Stimulated activated CD4-positive, alpha-beta T cell treated with anti-CD3 and anti-CD28 coated beads, TNF-alpha, amount 100 ng/mL, for 1 hour (primary cell): ENCODE data around the gene SLC25A19.

ENCODE experiments used
- DNase-seq, 3 donors: peaks; one replicate each; pipeline ENCODE4 v3.0.0-alpha.2; 2020; ENCODE audit warnings: low read depth in 3 of 3, low spot score in 1 of 3

Gene SLC25A19

DNA sequence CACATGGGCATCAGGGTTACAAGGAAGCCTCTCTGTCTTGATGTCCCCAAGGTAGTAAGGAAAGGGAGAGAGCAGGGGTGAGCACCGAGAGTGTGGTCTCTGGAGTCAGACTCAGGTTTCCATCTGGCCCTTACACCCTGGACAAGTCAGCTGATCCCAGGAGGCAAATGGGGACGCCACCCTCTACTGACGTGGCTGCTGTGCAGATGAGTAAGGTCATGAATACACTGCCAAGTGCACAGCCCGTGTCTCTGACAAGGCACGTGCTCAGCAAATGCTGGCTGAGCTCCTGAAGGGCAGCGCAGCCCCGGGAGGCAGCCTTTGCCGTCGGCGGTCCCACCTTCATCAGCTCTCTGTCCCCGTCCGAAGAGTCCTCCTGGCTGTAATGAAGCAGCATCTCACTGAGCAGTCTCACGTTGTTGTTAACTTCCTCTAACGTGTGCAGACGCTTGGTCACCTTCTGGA, 47.2 kb downstream of the SLC25A19 start:
- DNase-seq, result no peak

DNA sequence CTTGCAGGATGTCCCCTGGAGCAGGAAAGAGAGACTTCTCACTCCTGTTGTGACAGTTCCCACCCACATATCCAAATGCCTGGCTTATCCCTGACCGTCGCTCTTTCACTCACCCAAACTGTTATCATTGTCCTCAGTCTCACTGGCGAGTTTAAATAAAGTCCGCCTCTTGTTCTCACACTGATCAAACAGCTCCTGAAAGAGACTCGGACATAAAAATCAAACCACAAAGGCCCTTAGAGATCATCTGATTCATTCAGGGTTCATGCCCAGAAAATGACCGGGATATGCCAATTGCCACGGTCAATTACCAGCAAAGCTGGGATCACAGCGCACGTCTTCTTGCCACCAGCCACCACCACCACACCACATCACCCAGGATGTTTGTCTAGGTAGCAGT, 47.7 kb downstream of the SLC25A19 start:
- DNase-seq, result no peak

DNA sequence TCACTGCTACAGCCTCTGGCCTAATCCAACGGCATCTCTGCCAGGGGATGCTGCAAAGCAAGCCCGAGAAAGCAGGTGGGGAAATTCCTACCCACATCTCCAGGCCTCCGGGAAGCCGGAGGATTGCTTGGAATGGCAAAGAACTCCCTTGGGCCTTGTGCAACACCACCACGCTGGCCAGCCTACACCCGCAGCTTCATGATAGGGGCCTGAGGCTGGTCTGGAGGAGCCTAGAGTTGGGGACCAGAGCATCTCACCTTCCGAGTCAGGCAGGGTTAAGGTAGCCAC, 48.1 kb downstream of the SLC25A19 start:
- no peak for DNase-seq

DNA sequence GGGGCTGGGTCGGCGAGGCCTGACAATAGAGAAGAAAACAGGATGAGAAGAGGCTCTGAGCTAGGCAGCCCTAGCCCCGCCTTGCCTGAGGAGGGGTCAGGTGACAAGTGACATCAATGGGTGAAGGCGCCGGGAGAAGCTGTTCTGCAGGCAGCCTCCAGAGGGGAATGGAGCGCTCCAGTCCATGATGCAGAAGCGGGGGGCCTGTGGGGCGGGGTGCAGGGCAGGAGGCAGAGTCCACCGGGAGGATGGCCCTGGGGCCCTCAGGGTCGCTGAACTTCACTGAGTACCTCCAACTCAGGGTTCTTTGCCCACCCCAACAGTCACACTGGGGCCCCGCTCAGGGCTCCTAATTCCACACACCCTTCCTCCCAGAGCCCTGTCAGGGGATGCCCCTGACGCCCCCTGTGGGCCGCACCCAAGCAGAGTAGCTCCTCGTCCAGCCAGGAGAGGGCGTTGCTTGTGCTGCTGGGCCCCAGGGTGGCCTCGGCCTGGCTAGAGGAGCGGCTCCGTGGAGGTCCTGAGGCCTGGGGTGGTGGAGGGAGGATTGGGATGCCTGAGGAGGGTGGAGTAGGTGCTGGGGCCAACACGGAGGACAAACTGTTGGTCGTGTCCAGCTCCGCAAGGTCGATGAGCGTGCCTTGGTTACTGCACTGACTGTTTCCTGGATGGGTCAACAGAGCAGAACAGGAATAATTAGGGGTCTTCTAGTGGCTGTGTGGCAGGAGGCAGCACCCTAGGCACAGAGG, 48.7 kb downstream of the SLC25A19 start:
- no peak for DNase-seq

DNA sequence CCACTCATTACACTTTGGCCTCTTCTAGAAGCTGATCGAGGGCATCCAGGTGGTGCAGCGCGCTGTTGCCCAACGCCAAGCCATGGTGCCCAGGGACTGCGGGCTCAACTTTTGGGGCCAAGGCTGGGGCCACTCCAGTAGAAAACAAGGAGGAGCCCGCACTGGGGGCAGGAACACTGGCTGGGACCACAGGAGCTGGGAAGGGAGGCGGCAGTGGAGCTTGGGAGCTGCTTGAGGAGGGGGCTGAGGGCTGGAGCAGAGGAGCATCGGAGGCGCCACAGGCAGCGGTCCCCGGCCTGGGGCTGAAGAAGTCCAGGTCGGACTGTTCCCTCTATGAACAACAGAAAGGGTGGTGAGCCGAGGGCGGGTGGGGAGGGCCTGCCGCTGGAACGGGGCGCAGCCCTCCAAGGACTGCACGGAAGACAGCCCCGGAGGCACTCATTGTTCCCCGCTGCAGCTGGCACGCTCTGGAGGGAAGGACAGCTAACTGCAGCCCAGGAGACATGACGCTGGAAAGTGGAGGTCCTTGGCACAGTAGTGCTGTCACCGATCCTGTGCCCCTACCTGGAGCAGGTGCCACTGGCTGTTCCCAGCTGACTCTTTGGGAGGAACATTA, 49.3 kb downstream of the SLC25A19 start:
- DNase-seq, result no peak

DNA sequence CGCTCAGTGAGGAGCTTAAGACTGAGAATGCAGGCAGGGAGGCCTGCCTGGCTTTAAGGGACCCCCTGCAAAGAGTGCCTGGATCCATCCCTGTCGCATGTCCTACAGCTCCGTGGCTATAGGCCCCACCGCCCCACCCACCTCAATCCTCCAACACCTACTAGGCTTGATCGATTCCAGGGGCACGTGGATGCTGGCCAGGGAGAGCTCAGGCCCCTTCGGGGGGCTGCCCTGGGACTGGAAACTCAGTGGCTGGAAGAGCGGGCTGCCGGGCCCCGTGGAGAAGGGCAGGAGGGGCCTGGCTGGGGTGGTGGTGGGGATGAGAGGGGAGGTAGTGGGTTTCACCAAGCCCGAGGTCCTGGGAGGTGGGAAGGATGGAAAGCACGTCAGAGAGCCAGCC, 50.0 kb downstream of the SLC25A19 start:
- DNase-seq, result no peak

DNA sequence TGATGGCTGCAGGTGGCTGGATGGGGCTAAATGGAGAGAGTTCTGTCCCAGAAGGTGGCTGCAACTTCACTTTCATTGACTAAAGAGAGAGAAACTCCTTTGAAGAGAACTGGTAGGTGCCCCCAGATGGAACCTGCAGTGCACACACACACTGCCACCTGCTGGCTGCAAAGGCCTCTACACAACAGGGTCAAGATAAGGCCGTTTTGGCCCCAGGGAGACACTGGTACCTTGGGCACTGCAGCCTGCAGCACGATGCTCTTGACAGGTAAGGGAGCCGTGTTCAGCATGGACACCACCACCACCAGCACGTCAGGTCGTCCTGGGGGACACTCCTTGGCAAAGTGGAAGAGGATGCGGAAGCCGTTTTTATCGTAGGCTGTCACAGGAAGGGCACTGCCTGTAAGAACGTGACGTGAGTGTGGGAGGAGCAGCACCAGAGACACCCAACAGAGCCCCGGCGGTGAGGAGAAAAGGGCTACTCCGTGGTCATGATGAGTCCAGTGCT, 50.5 kb downstream of the SLC25A19 start:
- DNase-seq, result peak in 2 of 3 donors; percentile 8 to 44

DNA sequence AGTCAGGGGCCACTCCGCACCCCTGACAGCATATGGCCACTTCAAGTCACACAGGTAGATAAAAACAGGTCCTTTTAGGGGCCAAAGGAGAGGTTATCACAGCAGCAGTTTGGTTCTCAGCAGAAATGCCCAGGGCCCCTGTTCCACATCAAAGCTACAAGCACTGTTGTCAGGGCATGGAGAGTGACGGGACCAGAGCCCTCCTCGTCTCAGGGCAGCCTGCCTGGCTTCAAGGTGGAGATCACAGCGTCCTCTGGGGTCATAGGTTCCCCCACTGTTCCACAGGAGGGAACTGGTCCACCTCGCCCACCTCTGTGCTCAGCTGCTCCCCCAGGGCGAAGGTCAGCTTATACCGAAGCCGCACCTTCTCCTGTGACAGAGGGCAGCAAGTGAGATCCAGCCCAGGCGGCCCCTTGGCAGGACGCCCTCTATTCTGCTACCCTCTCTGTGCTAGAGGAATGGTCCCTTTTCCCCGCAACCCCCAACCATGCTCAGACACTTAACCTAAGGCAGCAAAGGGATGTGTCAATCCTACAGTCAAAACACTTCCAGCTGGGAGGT, 51.1 kb downstream of the SLC25A19 start:
- DNase-seq, result no peak

DNA sequence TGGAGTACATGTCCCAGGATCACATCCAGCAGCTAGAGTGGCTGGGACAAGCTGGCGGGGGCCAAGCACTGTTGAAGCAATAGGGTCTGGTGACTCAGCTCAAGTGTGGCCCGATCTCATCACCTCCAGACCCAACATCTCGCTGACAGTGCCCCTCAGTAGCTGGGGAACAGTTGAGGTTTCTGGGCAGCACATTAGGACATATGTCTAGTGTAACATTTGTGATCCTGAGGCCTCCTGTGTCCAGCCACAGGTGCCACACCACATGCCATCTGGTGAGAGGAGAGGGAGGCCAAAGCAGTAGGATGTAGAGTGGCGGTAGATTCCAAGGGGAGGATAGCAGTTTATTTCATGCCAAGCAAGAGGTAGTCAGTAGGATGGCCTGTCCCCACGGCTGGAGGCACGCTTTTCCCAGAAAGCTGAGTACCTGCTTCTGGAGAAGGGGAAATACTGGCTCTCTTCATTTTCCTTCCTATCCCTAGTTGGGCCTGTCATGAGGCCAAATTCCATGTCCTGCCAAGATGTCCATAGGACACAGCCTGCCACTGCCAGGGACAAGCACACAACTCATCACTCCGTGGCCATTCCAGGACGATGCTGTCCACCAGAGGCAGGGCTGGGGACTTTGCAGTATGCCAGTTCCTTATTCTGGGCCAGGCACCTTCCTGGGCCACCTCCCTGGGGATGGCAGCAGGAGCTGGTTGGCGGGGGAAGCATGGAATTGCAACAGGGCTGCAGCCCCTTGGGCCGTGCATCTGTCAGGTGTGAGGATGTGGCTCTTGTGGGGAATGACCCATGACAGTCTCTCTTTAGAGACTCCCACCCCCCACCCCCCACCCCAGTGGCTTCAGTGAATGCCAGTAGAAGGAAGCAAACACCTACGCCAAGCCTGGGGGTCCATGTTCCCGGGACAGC, 51.9 kb downstream of the SLC25A19 start:
- DNase-seq, result no peak

DNA sequence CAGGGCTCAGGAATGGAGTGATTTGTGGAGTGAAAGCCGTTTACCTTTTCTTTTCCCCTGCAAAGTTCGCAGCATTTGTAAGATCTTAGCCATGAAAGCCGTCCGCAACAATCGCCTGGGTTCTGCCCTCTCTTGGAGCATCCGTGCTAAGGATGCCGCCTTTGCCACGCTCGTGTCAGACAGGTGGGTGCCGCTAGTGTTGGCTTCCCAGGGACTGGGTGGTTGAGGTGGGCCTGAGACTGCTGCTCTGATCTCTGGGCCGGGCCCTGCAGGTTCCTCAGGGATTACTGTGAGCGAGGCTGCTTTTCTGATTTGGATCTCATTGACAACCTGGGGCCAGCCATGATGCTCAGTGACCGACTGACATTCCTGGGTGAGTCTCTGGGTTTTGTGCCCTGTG, 56.4 kb downstream of the SLC25A19 start:
- no peak for DNase-seq

DNA sequence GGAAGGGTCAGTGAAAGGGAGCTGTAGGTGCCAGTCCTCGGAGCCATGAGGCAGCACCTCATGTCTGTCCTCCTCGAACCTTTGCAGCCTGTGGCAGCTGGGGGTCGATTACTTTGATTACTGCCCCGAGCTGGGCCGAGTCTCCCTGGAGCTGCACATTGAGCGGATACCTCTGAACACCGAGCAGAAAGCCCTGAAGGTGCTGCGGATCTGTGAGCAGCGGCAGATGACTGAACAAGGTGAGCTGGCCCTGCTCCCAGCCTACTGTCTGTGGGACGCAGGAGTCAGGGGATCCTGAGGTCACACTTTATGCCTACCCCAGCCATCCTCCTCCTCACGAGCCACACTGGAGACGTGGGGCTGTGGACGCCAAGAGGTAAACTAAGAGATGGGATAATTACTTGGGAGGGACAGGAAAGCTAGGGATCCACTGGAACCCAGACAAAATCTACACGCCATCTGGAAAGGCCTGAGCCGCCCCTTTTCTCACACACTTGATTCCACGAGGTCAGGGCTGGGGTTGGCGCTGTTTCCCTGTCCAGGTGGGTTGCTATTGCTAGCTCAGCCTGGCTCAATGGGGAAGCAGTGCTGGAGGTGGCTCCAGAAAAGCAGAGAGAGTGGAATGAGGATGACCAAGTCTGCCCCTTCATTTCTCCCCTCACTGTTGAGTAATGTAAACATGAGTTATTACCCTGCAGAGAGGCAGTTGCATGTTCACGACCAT, 57.3 kb downstream of the SLC25A19 start:
- no peak for DNase-seq

DNA sequence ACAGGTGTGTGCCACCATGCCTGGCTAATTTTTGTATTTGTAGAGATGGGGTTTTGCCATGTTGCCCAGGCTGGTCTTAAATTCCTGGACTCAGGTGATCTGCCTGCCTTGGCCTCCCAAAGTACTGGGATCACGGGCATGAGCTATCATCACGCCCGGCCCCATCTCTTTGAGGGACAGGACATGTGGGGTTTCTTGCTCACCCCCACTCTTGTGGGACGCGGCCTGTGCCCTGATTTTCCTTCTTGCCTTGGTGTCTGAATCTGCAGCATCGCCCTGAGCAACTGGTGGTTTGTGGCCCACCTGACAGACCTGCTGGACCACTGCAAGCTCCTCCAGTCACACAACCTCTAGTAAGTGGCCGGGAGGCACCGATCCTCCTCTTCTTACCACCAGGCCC, 58.2 kb downstream of the SLC25A19 start:
- DNase-seq, result no peak

DNA sequence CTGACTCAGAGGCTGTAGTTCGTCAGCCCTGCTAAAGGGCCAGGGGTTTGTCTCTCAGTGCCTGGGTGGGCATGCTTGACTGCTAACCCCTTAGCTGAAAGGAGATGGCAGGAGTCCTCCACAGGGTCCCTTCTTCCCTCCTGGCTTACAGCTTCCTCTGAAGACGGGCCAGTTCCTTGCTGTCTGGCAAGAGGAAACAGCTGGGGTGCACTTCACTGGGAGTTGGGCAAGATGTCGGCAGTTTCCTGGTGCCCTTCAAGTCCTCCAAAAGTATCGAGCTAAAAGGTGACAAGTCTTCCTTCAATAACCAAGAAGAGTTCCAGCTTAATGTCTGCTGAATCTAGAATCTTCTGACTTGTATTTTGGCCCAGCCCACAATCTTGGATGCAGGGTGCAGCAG, 60.4 kb downstream of the SLC25A19 start:
- DNase-seq, result no peak

DNA sequence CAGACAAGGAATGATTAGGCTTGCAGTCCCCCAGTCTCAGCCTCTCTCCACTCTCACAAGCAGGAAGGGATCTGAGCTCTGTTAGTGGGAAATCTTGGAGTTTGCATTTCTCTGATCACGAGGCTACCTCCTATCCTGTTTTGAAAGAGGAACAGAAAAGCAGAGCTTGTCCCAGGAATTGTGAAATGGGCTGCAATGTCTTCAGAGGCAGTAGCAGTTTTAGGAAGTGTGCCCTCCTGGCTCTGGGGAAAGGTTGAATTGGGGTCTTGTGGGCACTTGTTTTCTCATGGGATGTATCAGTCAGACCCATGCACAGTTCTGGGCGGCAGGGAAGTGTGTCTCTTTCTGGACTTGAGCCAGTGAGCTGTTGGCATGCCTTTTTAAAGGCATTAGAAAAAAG, 60.9 kb downstream of the SLC25A19 start:
- DNase-seq, result no peak

DNA sequence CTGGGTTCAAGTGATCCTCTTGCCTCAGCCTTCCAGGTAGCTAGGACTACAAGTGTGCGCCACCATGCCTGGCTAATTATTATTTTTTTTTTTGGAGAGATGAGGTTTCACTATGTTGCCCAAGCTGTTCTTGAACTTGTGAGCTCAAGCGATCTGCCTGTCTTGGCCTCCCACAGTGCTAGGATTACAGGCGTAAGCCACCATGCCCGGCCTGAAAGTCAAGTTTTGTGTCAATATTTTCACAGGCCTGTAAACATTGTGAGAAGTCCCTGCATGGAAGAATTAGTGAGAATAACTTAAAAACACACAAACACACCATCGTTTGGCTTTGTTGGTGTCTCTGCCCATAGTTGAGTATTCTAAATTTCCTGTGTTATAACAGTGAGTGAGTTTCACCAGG, 61.5 kb downstream of the SLC25A19 start:
- DNase-seq, result no peak

DNA sequence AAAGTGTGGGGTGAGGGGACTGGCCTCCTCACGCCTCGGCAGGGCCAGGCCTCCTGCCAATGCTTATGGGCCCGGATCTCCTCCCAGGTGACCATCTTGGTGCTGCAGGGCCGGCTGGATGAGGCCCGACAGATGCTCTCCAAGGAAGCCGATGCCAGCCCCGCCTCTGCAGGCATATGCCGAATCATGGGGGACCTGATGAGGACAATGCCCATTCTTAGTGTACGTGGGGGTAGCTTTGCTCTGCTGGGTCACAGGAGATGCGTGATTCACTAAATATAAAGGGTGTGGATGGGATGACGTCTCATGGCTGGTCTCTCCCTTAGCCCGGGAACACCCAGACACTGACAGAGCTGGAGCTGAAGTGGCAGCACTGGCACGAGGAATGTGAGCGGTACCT, 64.2 kb downstream of the SLC25A19 start:
- no peak for DNase-seq
